Measurements from ENCODE around the gene PLEKHA5. TPM values are rescaled to one million over a fixed set of nuclear protein-coding genes. Genes with fewer than 3 reads are reported as not detected.

The PLEKHA5 gene
- total RNA-seq, 1 donor from 2014 or later = 232 TPM

DNA sequence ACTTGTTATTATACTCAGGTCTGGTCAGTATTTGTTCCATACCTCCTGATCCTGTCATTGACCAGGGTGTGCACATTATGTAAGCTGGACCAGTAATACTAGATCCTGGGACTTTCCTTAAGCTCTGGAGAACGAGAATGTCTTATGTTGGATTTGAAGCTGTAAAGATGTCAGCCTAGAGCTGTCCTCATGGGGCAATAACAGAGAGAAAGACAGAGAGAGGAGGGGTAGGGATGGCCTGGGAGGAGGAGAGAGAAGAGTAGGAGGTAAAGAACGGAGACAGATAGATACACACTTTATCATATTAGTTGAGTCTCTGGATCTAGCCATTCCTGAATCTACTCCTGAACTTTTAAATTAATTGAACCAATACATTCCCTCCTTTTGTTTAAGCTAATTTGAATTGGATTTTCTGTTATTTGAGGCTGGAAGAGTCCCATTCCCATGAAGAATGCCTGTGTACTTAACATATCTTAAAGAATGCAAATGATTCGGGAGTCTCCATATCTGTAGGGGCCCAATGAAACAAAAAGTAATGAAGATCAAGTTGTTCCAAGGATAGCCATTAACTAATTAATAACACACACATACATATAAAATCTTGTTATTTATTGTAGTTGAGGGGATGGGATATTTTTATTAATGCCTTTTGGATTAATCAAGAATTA lies 55.9 kb downstream of the PLEKHA5 start:
- TF ChIP-seq CTCF (IDR thresholded peaks at IDR 0.05; ENCODE audit: unreplicated experiment) = no peak
- Mint-ChIP-seq H3K4me3 (ENCODE audit: low read depth) (no peak overlapping the region), H3K36me3 (ENCODE audit: insufficient read depth) (peaks cover 6% of the 10 kb centered on the region), H3K27ac (peak overlapping the region; percentile 57), H3K4me1 (ENCODE audit: low read depth) (peaks cover 48% of the 10 kb centered on the region), H3K27me3 (no peaks in the 10 kb centered on the region), H3K9me3 (ENCODE audit: low read depth) (no peaks in the 10 kb centered on the region)
- DNase-seq (ENCODE audit: low spot score, unreplicated experiment) = no peak

GRCh38 chr12:19186722-19187661 lies 57.5 kb downstream of the PLEKHA5 start:
- no peak overlapping the region for H3K4me3 Mint-ChIP-seq (ENCODE audit: low read depth)
- peak overlapping the region; percentile 31 for H3K27ac Mint-ChIP-seq
- no peaks in the 10 kb centered on the region for H3K9me3 Mint-ChIP-seq (ENCODE audit: low read depth)
- H3K36me3 Mint-ChIP-seq (ENCODE audit: insufficient read depth) = peaks cover 6% of the 10 kb centered on the region
- H3K27me3 Mint-ChIP-seq = no peaks in the 10 kb centered on the region
- DNase-seq (ENCODE audit: low spot score, unreplicated experiment) = no peak
- H3K4me1 Mint-ChIP-seq (ENCODE audit: low read depth) = peaks cover 53% of the 10 kb centered on the region
- TF ChIP-seq CTCF (IDR thresholded peaks at IDR 0.05; ENCODE audit: unreplicated experiment) = peak; percentile 89

GRCh38 chr12:19189522-19189921 lies 60.0 kb downstream of the PLEKHA5 start:
- peaks cover 13% of the 10 kb centered on the region for H3K36me3 Mint-ChIP-seq (ENCODE audit: insufficient read depth)
- TF ChIP-seq CTCF (IDR thresholded peaks at IDR 0.05; ENCODE audit: unreplicated experiment) = no peak
- H3K4me1 Mint-ChIP-seq (ENCODE audit: low read depth) = peaks cover 40% of the 10 kb centered on the region
- DNase-seq (ENCODE audit: low spot score, unreplicated experiment) = no peak
- no peaks in the 10 kb centered on the region for H3K27me3 Mint-ChIP-seq
- H3K27ac Mint-ChIP-seq = peak overlapping the region; percentile 0
- H3K4me3 Mint-ChIP-seq (ENCODE audit: low read depth) = no peak overlapping the region
- H3K9me3 Mint-ChIP-seq (ENCODE audit: low read depth) = no peaks in the 10 kb centered on the region

DNA sequence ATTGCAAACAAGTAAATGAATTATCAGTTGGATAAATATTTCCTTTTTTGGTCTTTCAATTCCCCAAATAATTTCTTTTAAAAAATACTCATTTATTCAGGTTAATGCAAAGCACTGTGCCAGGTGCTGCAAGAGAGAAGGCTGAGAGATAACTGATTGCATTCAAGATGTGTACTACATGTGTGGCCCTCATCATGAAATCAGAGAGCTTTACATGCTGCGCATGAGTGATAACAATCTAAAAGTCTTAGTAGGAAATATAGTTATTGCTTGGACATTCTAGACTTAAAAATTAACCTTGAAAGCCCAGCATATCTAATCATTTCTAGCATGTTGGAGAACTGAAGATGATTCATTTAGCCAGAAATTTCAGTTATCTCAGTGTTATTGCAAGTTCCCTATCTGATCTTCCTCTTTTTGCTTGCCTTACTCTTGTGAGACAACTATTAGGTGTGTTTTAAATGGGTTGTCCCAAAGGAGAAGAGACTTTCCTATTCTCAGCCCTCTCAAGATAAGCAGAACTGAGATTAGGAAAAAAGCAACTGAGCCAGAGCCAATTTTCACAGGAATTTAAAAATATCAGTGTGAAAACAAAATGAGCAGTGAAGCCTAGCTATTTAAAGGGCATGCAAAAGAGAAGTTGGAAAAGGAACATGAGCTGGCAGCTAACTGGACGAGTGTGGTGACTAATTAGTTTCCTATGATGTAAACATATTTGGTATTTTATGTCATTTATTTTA lies 60.9 kb downstream of the PLEKHA5 start:
- peaks cover 13% of the 10 kb centered on the region for H3K36me3 Mint-ChIP-seq (ENCODE audit: insufficient read depth)
- no peaks in the 10 kb centered on the region for H3K9me3 Mint-ChIP-seq (ENCODE audit: low read depth)
- no peak overlapping the region for H3K27ac Mint-ChIP-seq
- DNase-seq (ENCODE audit: low spot score, unreplicated experiment) = no peak
- TF ChIP-seq CTCF (IDR thresholded peaks at IDR 0.05; ENCODE audit: unreplicated experiment) = no peak
- H3K4me1 Mint-ChIP-seq (ENCODE audit: low read depth) = peaks cover 35% of the 10 kb centered on the region
- H3K4me3 Mint-ChIP-seq (ENCODE audit: low read depth) = no peak overlapping the region
- H3K27me3 Mint-ChIP-seq = no peaks in the 10 kb centered on the region

GRCh38 chr12:19191089-19191488 lies 61.6 kb downstream of the PLEKHA5 start:
- Mint-ChIP-seq H3K27ac (no peak overlapping the region), H3K36me3 (ENCODE audit: insufficient read depth) (peaks cover 15% of the 10 kb centered on the region), H3K4me1 (ENCODE audit: low read depth) (peaks cover 34% of the 10 kb centered on the region), H3K27me3 (no peaks in the 10 kb centered on the region), H3K4me3 (ENCODE audit: low read depth) (no peak overlapping the region), H3K9me3 (ENCODE audit: low read depth) (no peaks in the 10 kb centered on the region)
- no peak for TF ChIP-seq CTCF (IDR thresholded peaks at IDR 0.05; ENCODE audit: unreplicated experiment)
- no peak for DNase-seq (ENCODE audit: low spot score, unreplicated experiment)
